HG03039 (cell line): ENCODE data around the gene SLC23A3.
A peak's percentile ranks its signal among the peaks of the same experiment; 100 is the strongest.

Source experiments
- ATAC-seq: cut with Tn5 transposase; IDR thresholded peaks from one replicate; pipeline ENCODE4 v1.9.1; 2021; ENCODE audit warnings: mild to moderate bottlenecking, moderate library complexity; ENCODE audit not compliant: unreplicated experiment

SLC23A3 gene

GRCh38 chr2:219169930-219170654 lies at the start of gene SLC23A3:
Gene SLC23A3 (minus strand): TSS chr2:219170029. CDS start chr2:219169984, 45 bp downstream.
- ATAC-seq = no peak

- peak; percentile 65 for ATAC-seq
Observed at GRCh38 chr2:219218732-219219701, 49.2 kb upstream of the SLC23A3 start, which contains the start of gene ABCB6. Gene ABCB6 (minus strand): TSS chr2:219218958. CDS start chr2:219218673, 285 bp downstream.

- peak; percentile 11 for ATAC-seq
Observed at GRCh38 chr2:219218217-219218731, 48.4 kb upstream of the SLC23A3 start.

- no peak for ATAC-seq
Observed at GRCh38 chr2:219216535-219216915, 46.7 kb upstream of the SLC23A3 start.

GRCh38 chr2:219215871-219216534 lies 46.2 kb upstream of the SLC23A3 start:
- no peak for ATAC-seq

- no peak for ATAC-seq
Observed at GRCh38 chr2:219214786-219215185, 45.0 kb upstream of the SLC23A3 start.

GRCh38 chr2:219214141-219214540 lies 44.3 kb upstream of the SLC23A3 start:
- ATAC-seq = no peak

GRCh38 chr2:219213486-219214071 lies 43.8 kb upstream of the SLC23A3 start:
- ATAC-seq = no peak

GRCh38 chr2:219213026-219213415 lies 43.2 kb upstream of the SLC23A3 start:
- no peak for ATAC-seq

GRCh38 chr2:219210886-219211362 lies 41.1 kb upstream of the SLC23A3 start:
- ATAC-seq = no peak

- ATAC-seq = no peak
Observed at GRCh38 chr2:219210196-219210885, 40.5 kb upstream of the SLC23A3 start.

GRCh38 chr2:219209236-219210195 lies 39.7 kb upstream of the SLC23A3 start:
- ATAC-seq = no peak

GRCh38 chr2:219207884-219208740 lies 38.3 kb upstream of the SLC23A3 start:
- no peak for ATAC-seq

- no peak for ATAC-seq
Observed at GRCh38 chr2:219207134-219207883, 37.5 kb upstream of the SLC23A3 start.

GRCh38 chr2:219206328-219207133 lies 36.7 kb upstream of the SLC23A3 start, which contains the start of gene ZFAND2B:
Gene ZFAND2B (plus strand): TSS chr2:219206782. CDS start chr2:219206988, 206 bp downstream.
- peak; percentile 96 for ATAC-seq

- no peak for ATAC-seq
Observed at GRCh38 chr2:219205981-219206327, 36.1 kb upstream of the SLC23A3 start.
